Limb (tissue), 2 donors: Measurements from ENCODE around the gene UPB1.
A peak's percentile ranks its signal among the peaks of the same experiment; 100 is the strongest.
"Not testable (repeated sequence)": the region's sequence is repeated elsewhere in the genome, so short reads cannot be mapped to it uniquely, and the experiment has no call there.

ENCODE experiments used
- DNase-seq, 2 donors: peaks; one replicate each; pipeline ENCODE4 v3.0.0-alpha.2; 2016; ENCODE audit errors: extremely low spot score in 2 of 2

Gene UPB1

GRCh38 chr22:24481641-24482040 is 13.5 kb upstream of the UPB1 start:
- DNase-seq = no peak

GRCh38 chr22:24482575-24482974 is 12.6 kb upstream of the UPB1 start:
- DNase-seq = no peak

GRCh38 chr22:24482998-24483397 is 12.1 kb upstream of the UPB1 start:
- DNase-seq = no peak

- no peak for DNase-seq
Measured at GRCh38 chr22:24483976-24484545, 11.1 kb upstream of the UPB1 start.

- DNase-seq = no peak
Measured at GRCh38 chr22:24485170-24485569, 10.0 kb upstream of the UPB1 start.

GRCh38 chr22:24485608-24486007 is 9.5 kb upstream of the UPB1 start:
- peak in 1 of 2 donors; percentile 44 for DNase-seq

GRCh38 chr22:24486501-24486921 is 8.6 kb upstream of the UPB1 start:
- no peak for DNase-seq

GRCh38 chr22:24489011-24489410 is 6.1 kb upstream of the UPB1 start:
- DNase-seq = no peak

- not testable (repeated sequence) for DNase-seq
Measured at GRCh38 chr22:24489434-24489833, 5.7 kb upstream of the UPB1 start.

- DNase-seq = no peak
Measured at GRCh38 chr22:24492391-24492790, 2.7 kb upstream of the UPB1 start.

- no peak for DNase-seq
Measured at GRCh38 chr22:24494167-24494527, 985 bp upstream of the UPB1 start.

GRCh38 chr22:24495365-24495675 is 188 bp downstream of the UPB1 start:
- no peak for DNase-seq

- no peak for DNase-seq
Measured at GRCh38 chr22:24496234-24496633, 1.1 kb downstream of the UPB1 start.

- no peak for DNase-seq
Measured at GRCh38 chr22:24496661-24497060, 1.5 kb downstream of the UPB1 start.

- no peak for DNase-seq
Measured at GRCh38 chr22:24497841-24498258, 2.7 kb downstream of the UPB1 start.

- no peak for DNase-seq
Measured at GRCh38 chr22:24498824-24499223, 3.7 kb downstream of the UPB1 start.

GRCh38 chr22:24499706-24500276 is 4.7 kb downstream of the UPB1 start:
- DNase-seq = no peak

GRCh38 chr22:24500277-24500820 is 5.2 kb downstream of the UPB1 start:
- no peak for DNase-seq

- no peak for DNase-seq
Measured at GRCh38 chr22:24501301-24502005, 6.3 kb downstream of the UPB1 start.

- DNase-seq = no peak
Measured at GRCh38 chr22:24502034-24502433, 6.9 kb downstream of the UPB1 start.

GRCh38 chr22:24502541-24502940 is 7.4 kb downstream of the UPB1 start:
- DNase-seq = no peak

GRCh38 chr22:24503137-24503842 is 8.2 kb downstream of the UPB1 start:
- DNase-seq = no peak
